Sigmoid colon (tissue), 4 donors: Measurements from ENCODE around the gene NABP2.

Experiments
- POLR2A ChIP-seq, 2 donors: fragments of 450-650 bp; IDR thresholded peaks; one replicate each; pipeline ENCODE4 v1.6.1; 2016; ENCODE audit warnings: antibody characterized with exemption in 2 of 2, mild to moderate bottlenecking in 2 of 2, moderate library complexity in 2 of 2
- POLR2AphosphoS5 ChIP-seq, 4 donors: sonication (generic); formaldehyde crosslinking; IDR thresholded peaks; one replicate each; pipeline ENCODE4 v1.6.1; 2017; ENCODE audit warnings: antibody characterized with exemption in 4 of 4
- TF ChIP-seq, protein P1 (sequence below), 4 experiments: fragments of 450-650 bp in 3 of 4; fragments of 200-600 bp in 1 of 4; IDR thresholded peaks; one replicate each; pipeline ENCODE4 v1.5.1; 2016 to 2019; ENCODE audit warnings: antibody characterized with exemption in 4 of 4, mild to moderate bottlenecking in 3 of 4, moderate library complexity in 2 of 4

DNA sequence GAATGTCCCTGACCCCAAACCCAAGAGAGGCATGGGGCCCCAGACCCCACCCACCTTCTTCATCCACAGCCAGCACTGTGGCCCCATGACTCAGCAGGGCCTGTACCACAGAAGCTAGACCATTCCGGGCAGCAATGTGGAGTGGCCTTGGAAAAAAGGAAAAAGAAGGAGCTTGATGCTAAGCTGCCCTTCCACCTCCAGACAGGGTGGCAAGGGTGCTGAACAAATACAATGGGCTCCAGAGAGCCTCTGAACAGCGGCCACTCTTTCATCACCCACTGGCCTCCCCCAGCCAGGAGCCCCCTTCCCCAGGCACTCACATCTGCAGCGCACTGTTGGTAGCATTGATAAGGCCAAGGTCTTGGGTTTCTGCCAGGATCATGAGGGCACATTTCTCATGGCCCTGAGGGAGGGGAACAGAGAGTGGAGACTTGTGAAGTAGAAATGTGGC, 19.6 kb downstream of the NABP2 start:
- TF ChIP-seq, protein P1, sequence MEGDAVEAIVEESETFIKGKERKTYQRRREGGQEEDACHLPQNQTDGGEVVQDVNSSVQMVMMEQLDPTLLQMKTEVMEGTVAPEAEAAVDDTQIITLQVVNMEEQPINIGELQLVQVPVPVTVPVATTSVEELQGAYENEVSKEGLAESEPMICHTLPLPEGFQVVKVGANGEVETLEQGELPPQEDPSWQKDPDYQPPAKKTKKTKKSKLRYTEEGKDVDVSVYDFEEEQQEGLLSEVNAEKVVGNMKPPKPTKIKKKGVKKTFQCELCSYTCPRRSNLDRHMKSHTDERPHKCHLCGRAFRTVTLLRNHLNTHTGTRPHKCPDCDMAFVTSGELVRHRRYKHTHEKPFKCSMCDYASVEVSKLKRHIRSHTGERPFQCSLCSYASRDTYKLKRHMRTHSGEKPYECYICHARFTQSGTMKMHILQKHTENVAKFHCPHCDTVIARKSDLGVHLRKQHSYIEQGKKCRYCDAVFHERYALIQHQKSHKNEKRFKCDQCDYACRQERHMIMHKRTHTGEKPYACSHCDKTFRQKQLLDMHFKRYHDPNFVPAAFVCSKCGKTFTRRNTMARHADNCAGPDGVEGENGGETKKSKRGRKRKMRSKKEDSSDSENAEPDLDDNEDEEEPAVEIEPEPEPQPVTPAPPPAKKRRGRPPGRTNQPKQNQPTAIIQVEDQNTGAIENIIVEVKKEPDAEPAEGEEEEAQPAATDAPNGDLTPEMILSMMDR (IDR thresholded peaks at IDR 0.05), result no peak
- TF ChIP-seq POLR2AphosphoS5 (IDR thresholded peaks at IDR 0.05), result no peak
- TF ChIP-seq POLR2A (IDR thresholded peaks at IDR 0.05), result no peak
